Activated T-helper 17 cell treated with anti-CD3 and anti-CD28 coated beads, Interleukin-2, amount 50 U/mL, for 72 hours (primary cell): ENCODE measurements around the gene COL27A1. TPM values are rescaled to one million over a fixed set of nuclear protein-coding genes. Genes with fewer than 3 reads are reported as not detected.

Experiments
- ATAC-seq: fragments of 150-1000 bp; cut with Tn5 transposase; replicated peaks from 2 replicates; pipeline ENCODE4 v1.10.0; 2021; ENCODE audit warnings: mild to moderate bottlenecking, moderate library complexity
- H3K27ac Mint-ChIP-seq: one replicate; pipeline ENCODE4 v1.8.0; 2022; ENCODE audit warnings: mixed read lengths
- H3K27me3 Mint-ChIP-seq: one replicate; pipeline ENCODE4 v1.8.0; 2022; ENCODE audit warnings: mixed read lengths
- H3K36me3 Mint-ChIP-seq: one replicate; pipeline ENCODE4 v1.8.0; 2022; ENCODE audit warnings: low read depth, mild to moderate bottlenecking, mixed read lengths
- H3K4me1 Mint-ChIP-seq: one replicate; pipeline ENCODE4 v1.8.0; 2022; ENCODE audit warnings: mixed read lengths
- H3K4me3 Mint-ChIP-seq: one replicate; pipeline ENCODE4 v1.8.0; 2022; ENCODE audit warnings: mild to moderate bottlenecking, mixed read lengths
- H3K9me3 Mint-ChIP-seq: one replicate; pipeline ENCODE4 v1.8.0; 2022; ENCODE audit warnings: mixed read lengths
- total RNA-seq, 2 donors: library from RNA; stranded (reverse); gene quantifications; one replicate each; pipeline ENCODE4 v1.2.3, GENCODE V29; 2022

COL27A1 gene
- total RNA-seq, 2 donors from 2014 or later, result 7.8 to 12.0 TPM

- Mint-ChIP-seq H3K4me3 (peak overlapping the region; percentile 11), H3K27ac (peak overlapping the region; percentile 30), H3K4me1 (peaks cover 33% of the 10 kb centered on the region), H3K9me3 (no peaks in the 10 kb centered on the region), H3K36me3 (peaks cover 100% of the 10 kb centered on the region), H3K27me3 (no peaks in the 10 kb centered on the region)
- ATAC-seq, result no peak
These were observed 196.6 kb downstream of the COL27A1 start for GRCh38 chr9:114351932-114352331.

GRCh38 chr9:114355821-114356220 is 200.5 kb downstream of the COL27A1 start:
- Mint-ChIP-seq H3K4me3 (no peak overlapping the region), H3K27me3 (no peaks in the 10 kb centered on the region), H3K9me3 (no peaks in the 10 kb centered on the region), H3K4me1 (peaks cover 15% of the 10 kb centered on the region), H3K27ac (peak overlapping the region; percentile 85), H3K36me3 (peaks cover 100% of the 10 kb centered on the region)
- no peak for ATAC-seq

- H3K4me1 Mint-ChIP-seq, result peaks cover 23% of the 10 kb centered on the region
- no peak for ATAC-seq
These were observed 201.5 kb downstream of the COL27A1 start for GRCh38 chr9:114356792-114357191.

GRCh38 chr9:114357360-114357759 is 202.0 kb downstream of the COL27A1 start:
- Mint-ChIP-seq H3K27me3 (no peaks in the 10 kb centered on the region), H3K9me3 (no peaks in the 10 kb centered on the region), H3K36me3 (peaks cover 100% of the 10 kb centered on the region), H3K27ac (peak overlapping the region; percentile 77), H3K4me3 (no peak overlapping the region), H3K4me1 (peaks cover 23% of the 10 kb centered on the region)
- ATAC-seq, result no peak

More at GRCh38 chr9:114356792-114357191, 201.5 kb downstream of the COL27A1 start:
- Mint-ChIP-seq H3K9me3 (no peaks in the 10 kb centered on the region), H3K27ac (peak overlapping the region; percentile 85), H3K27me3 (no peaks in the 10 kb centered on the region), H3K36me3 (peaks cover 100% of the 10 kb centered on the region), H3K4me3 (no peak overlapping the region)

GRCh38 chr9:114357911-114358328 is 202.6 kb downstream of the COL27A1 start:
- H3K4me3 Mint-ChIP-seq, result no peak overlapping the region
- no peaks in the 10 kb centered on the region for H3K27me3 Mint-ChIP-seq
- peaks cover 100% of the 10 kb centered on the region for H3K36me3 Mint-ChIP-seq
- H3K9me3 Mint-ChIP-seq, result no peaks in the 10 kb centered on the region
- H3K27ac Mint-ChIP-seq, result peak overlapping the region; percentile 77
- peaks cover 26% of the 10 kb centered on the region for H3K4me1 Mint-ChIP-seq
- ATAC-seq, result no peak

- H3K27ac Mint-ChIP-seq, result peak overlapping the region; percentile 90
- peaks cover 44% of the 10 kb centered on the region for H3K4me1 Mint-ChIP-seq
- H3K36me3 Mint-ChIP-seq, result peaks cover 100% of the 10 kb centered on the region
- H3K9me3 Mint-ChIP-seq, result no peaks in the 10 kb centered on the region
- no peaks in the 10 kb centered on the region for H3K27me3 Mint-ChIP-seq
- no peak overlapping the region for H3K4me3 Mint-ChIP-seq
- no peak for ATAC-seq
These were observed 204.5 kb downstream of the COL27A1 start for GRCh38 chr9:114359801-114360200.

- H3K27ac Mint-ChIP-seq, result peak overlapping the region; percentile 90
- H3K27me3 Mint-ChIP-seq, result no peaks in the 10 kb centered on the region
- no peak overlapping the region for H3K4me3 Mint-ChIP-seq
- no peaks in the 10 kb centered on the region for H3K9me3 Mint-ChIP-seq
- H3K4me1 Mint-ChIP-seq, result peaks cover 51% of the 10 kb centered on the region
- H3K36me3 Mint-ChIP-seq, result peaks cover 100% of the 10 kb centered on the region
- no peak for ATAC-seq
These were observed 206.2 kb downstream of the COL27A1 start for GRCh38 chr9:114361542-114361941.

Other genes with a start within 250 kb of the COL27A1 start
- not detected for gene AMBP, start 77.2 kb upstream of the COL27A1 start, total RNA-seq
- gene KIF12, start 56.2 kb upstream of the COL27A1 start, total RNA-seq, result not detected
- gene ORM1, start 167.6 kb downstream of the COL27A1 start, total RNA-seq, result not detected
- gene ORM2, start 174.3 kb downstream of the COL27A1 start, total RNA-seq, result not detected
- 100 to 1,000 TPM; 169 to 184 TPM for gene AKNA, start 232.4 kb downstream of the COL27A1 start, total RNA-seq